Measurements from ENCODE around the gene CAPN10. TPM values are rescaled to one million over a fixed set of nuclear protein-coding genes. Genes with fewer than 3 reads are reported as not detected.
"Not testable (repeated sequence)": the region's sequence is repeated elsewhere in the genome, so short reads cannot be mapped to it uniquely, and the experiment has no call there.

Gene CAPN10
- total RNA-seq, 2 experiments from 2014 or later = 52.3 to 53.1 TPM

DNA sequence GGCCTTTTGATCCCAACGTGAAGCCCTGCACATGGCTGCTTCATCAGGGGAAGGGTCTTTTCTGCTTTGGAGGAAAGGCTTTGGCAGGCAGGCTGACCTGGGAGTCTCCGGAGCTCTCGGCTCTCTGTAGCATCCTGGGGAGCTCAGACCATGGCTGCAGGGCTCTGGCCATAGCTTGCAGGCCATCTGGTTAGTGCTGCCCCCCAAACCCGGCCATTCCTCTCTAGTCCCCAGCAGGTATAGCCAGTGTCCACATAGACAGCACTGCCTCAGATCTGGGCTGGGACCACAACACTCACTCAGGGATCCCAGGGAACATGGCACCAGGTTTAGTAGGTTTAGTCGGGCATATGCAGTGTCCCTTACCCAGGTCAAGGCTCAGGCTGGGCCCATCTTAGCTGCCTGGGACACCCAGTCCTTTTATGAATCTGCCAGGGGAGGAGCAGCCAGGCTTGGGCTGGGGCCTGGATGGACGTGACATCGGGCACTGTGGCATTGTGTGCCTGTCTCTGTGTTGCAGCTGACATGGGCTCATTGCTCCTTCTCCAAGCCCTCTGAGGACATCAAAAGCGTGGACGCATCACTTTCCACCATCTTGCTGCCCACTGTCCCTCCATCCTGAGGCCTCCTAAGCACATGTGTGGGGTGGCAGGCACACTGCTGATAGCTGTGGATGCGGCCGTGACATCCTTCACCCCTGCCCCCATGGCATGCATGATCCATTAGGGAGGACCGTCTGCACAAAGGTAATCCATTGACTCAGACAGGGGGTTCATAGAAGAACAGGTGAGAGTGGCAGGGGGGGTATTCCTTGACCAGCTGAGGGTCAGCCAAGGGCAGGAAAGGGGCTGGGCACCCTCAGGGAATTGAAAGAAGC lies 19.6 kb downstream of the CAPN10 start:
- Mint-ChIP-seq H3K27ac (no peak overlapping the region), H3K36me3 (ENCODE audit: low read depth) (peaks cover under 1% of the 10 kb centered on the region), H3K9me3 (no peaks in the 10 kb centered on the region), H3K4me3 (no peak overlapping the region), H3K27me3 (no peaks in the 10 kb centered on the region), H3K4me1 (peaks cover 7% of the 10 kb centered on the region)
- POLR2A ChIA-PET = interaction anchor here (1.0 kb wide), 1 partner anchor 45 kb away, joined by 3 read pairs; the partner anchor contains the start of gene DUSP28
- CTCF ChIA-PET = interaction anchor here (1.3 kb wide), 1 partner anchor 11 kb away, joined by 3 read pairs; no protein-coding TSS in a partner anchor
- no peak for DNase-seq

DNA sequence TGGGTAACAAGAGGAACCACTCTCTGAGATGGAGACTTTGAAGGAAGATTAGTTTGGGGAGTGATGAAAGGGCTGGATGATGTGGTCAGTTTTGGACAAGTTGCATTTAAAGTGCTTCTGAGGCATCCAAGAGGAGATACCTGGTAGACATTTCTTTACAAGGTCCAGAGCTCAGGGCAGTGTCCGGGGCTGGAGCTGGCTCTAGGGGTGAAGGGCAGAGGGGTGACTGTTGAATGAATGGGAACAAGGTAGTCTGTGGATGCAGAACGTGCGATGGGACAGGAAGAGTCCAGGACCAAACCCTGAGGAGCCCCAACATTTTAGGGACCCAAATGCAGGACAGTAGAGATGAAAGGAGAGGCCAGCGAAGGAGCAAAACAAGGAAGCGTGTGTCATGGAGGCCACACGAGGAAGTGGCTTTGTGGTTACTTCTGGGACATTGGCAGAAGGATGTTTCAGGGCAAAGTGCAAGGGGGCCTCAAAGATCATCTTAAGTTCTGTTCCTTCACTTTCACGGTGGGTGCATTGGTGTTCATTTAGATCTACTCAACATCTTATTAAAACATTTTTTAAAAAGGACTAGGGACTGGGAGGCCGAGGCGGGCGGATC lies 25.2 kb downstream of the CAPN10 start:
- H3K4me3 Mint-ChIP-seq = peak overlapping the region; percentile 42
- CTCF ChIA-PET = interaction anchor here (1.6 to 2.5 kb wide), 4 partner anchors 10 to 98 kb away, joined by 4 to 17 read pairs (median 9); no protein-coding TSS in a partner anchor
- POLR2A ChIA-PET = interaction anchor here (0.9 to 3.1 kb wide), 5 partner anchors 10 to 587 kb away, joined by 3 to 32 read pairs (median 7); partner anchors contain the start of genes CAPN10, GPR35 and NDUFA10

DNA sequence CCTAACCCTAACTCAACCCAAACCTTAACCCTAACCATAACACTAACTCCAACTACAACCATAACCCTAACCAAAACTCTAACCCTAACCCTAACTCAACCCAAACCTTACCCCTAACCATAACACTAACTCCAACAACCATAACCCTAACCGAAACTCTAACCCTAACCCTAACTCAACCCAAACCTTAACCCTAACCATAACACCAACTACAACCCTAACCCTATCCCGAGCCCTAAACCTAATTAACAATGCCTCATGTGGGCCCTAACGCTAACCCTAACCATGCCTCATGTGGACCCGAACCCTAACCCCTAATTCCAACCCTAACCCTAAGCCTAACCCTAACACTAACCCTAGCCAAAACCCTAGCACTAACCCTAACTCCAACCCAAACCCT lies 27.2 kb downstream of the CAPN10 start:
- no peaks in the 10 kb centered on the region for H3K27me3 Mint-ChIP-seq
- DNase-seq = no peak
- ChIA-PET CTCF (interaction anchor here (2.5 kb wide), 1 partner anchor 48 kb away, joined by 13 read pairs; no protein-coding TSS in a partner anchor), POLR2A (interaction anchor here (1.2 kb wide), 1 partner anchor 13 kb away, joined by 4 read pairs; no protein-coding TSS in a partner anchor)
- peaks cover 23% of the 10 kb centered on the region for H3K4me1 Mint-ChIP-seq
- H3K4me3 Mint-ChIP-seq = no peak overlapping the region
- peaks cover 27% of the 10 kb centered on the region for H3K36me3 Mint-ChIP-seq (ENCODE audit: low read depth)
- no peak overlapping the region for H3K27ac Mint-ChIP-seq
- peaks cover 9% of the 10 kb centered on the region for H3K9me3 Mint-ChIP-seq

More for the DNA sequence above, 25.2 kb downstream of the CAPN10 start:
- DNase-seq = peak; percentile 65
- peaks cover 1% of the 10 kb centered on the region for H3K9me3 Mint-ChIP-seq
- peaks cover 17% of the 10 kb centered on the region for H3K4me1 Mint-ChIP-seq
- peaks cover 17% of the 10 kb centered on the region for H3K36me3 Mint-ChIP-seq (ENCODE audit: low read depth)
- peak overlapping the region; percentile 84 for H3K27ac Mint-ChIP-seq
- no peaks in the 10 kb centered on the region for H3K27me3 Mint-ChIP-seq

DNA sequence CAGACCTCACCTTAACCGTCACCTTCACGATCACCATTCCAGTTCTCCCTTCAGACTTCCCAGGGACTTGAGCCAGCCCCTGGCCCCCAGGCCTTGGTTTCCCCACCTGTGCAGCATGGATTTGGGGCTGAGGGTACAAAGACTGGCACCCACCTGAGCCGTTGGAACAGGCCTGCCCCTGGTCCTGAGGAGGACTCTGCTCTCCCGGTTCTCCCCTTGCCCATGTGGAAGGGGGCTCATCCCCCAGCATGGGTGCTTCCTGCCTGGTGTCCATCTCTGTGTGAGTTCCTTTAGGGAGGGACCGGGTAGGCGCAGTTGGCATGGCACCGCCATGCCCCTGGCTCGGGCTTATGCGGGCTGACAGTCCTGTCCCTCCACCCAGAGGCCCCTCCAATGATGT lies 27.9 kb downstream of the CAPN10 start:
- Mint-ChIP-seq H3K27ac (no peak overlapping the region), H3K4me3 (no peak overlapping the region), H3K27me3 (no peaks in the 10 kb centered on the region), H3K9me3 (peaks cover 9% of the 10 kb centered on the region), H3K4me1 (peaks cover 24% of the 10 kb centered on the region), H3K36me3 (ENCODE audit: low read depth) (peaks cover 31% of the 10 kb centered on the region)
- DNase-seq = no peak
- POLR2A ChIA-PET = no interaction called here
- CTCF ChIA-PET = no interaction called here

DNA sequence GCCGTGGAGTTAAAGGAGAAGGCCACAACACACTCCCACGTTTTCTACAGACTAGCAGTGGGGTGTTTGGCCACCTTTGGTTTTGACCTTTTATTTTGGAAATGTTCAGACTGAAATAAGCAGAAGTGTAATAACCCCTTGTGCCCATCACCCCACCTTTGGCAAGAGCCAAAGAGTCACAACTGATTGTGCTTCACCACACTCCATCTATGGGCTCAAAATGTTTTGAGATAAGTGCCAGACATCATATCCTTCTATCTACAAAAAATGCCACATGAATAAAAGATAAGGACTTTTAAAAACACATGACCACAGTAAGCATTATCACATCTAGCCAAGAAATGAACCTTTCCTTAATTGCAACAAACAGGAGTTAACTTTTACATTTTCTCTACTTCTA lies 28.9 kb downstream of the CAPN10 start:
- no peak overlapping the region for H3K27ac Mint-ChIP-seq

DNA sequence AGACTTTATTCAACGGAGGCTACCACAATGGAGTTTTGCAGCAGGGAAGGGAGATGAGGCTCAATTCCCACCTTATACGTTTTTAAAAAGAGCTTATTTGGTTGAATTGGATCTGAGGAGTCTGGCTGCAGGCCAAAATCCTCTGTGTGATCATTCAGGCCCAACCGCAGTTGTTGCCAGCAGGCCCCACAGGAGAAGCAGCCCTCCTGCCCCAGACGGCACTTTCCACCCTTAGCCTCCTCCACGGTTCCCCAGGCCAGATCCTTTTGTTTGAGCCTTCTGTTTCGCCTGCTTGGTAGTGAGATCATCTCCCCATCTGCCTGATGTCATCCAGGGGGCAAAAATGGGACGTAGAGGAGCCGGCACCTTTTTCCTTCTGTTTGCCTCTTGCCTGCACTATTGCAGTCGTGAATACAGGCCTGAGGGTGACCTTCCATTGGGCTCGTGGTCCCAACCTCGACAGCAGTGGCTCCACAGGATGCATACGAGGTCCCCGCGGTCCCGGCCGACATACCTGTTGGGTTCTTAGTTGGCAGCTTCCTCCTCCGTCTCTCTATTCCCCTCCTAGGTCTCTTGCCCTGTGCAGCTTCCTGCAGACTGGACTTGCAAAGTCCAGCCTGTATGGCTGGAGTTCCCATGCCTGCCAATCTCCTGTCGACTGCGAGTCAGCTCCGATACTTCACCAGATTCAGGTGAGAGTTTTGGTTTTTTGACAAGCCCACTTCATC lies 29.4 kb downstream of the CAPN10 start:
- ChIA-PET POLR2A (interaction anchor here (0.6 to 1.1 kb wide), 3 partner anchors 9 to 71 kb away, joined by 3 to 4 read pairs (median 3); partner anchors contain the start of gene GPR35), CTCF (interaction anchor here (0.9 to 2.1 kb wide), 3 partner anchors 9 to 50 kb away, joined by 3 to 10 read pairs (median 3); partner anchors contain the start of gene GPR35)
- Mint-ChIP-seq H3K27ac (no peak overlapping the region), H3K27me3 (no peaks in the 10 kb centered on the region), H3K4me3 (no peak overlapping the region), H3K4me1 (peaks cover 29% of the 10 kb centered on the region), H3K36me3 (ENCODE audit: low read depth) (peaks cover 31% of the 10 kb centered on the region), H3K9me3 (peaks cover 9% of the 10 kb centered on the region)
- DNase-seq = no peak

More for the DNA sequence above, 28.9 kb downstream of the CAPN10 start:
- no peak for DNase-seq
- H3K36me3 Mint-ChIP-seq (ENCODE audit: low read depth) = peaks cover 31% of the 10 kb centered on the region
- no peak overlapping the region for H3K4me3 Mint-ChIP-seq
- H3K27me3 Mint-ChIP-seq = no peaks in the 10 kb centered on the region
- CTCF ChIA-PET = interaction anchor here (0.5 kb wide), 1 partner anchor 9 kb away, joined by 3 read pairs; no protein-coding TSS in a partner anchor
- POLR2A ChIA-PET = no interaction called here
- peaks cover 25% of the 10 kb centered on the region for H3K4me1 Mint-ChIP-seq
- peaks cover 9% of the 10 kb centered on the region for H3K9me3 Mint-ChIP-seq

DNA sequence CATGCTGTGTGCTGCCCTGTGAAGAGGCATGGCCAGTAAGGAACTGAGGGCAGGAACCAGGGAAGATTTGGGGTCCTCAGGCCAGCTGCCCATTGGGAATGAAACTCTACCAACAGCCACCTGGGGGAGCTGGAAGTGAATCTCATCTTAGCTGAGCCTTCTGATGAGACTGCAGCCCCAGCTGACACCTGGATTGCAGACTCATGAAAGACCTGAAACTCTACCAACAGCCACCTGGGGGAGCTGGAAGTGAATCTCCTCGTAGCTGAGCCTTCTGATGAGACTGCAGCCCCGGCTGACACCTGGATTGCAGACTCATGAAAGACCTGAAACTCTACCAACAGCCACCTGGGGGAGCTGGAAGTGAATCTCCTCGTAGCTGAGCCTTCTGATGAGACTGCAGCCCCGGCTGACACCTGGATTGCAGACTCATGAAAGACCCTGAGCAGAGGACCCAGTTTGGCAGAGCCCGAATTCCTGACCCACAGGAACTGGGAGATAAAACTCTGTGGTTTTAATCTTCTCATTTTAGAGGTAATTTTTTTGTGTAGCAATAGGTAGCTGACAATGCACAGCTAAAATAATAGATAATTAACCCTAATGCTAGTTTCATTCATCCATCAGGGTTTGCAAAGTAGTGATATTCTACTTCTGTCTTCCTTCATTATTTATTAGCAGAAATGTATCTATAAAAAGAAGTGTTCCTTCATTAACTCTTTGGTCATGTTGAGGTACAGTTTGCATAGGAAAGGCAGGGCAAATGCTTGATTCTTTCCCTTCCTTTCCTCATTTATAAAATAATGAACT lies 30.5 kb downstream of the CAPN10 start:
- CTCF ChIA-PET = interaction anchor here (0.6 to 2.1 kb wide), 5 partner anchors 8 to 88 kb away, joined by 3 to 10 read pairs (median 3); partner anchors contain the start of gene GPR35
- H3K27me3 Mint-ChIP-seq, DNase-seq, H3K4me3 Mint-ChIP-seq, H3K27ac Mint-ChIP-seq, H3K9me3 Mint-ChIP-seq: not testable (repeated sequence)
- H3K36me3 Mint-ChIP-seq (ENCODE audit: low read depth) = peaks cover 26% of the 10 kb centered on the region
- POLR2A ChIA-PET = interaction anchor here (0.8 to 1.1 kb wide), 3 partner anchors 8 to 51 kb away, joined by 3 to 5 read pairs (median 4); partner anchors contain the start of genes CAPN10 and GPR35
- H3K4me1 Mint-ChIP-seq = peaks cover 39% of the 10 kb centered on the region

DNA sequence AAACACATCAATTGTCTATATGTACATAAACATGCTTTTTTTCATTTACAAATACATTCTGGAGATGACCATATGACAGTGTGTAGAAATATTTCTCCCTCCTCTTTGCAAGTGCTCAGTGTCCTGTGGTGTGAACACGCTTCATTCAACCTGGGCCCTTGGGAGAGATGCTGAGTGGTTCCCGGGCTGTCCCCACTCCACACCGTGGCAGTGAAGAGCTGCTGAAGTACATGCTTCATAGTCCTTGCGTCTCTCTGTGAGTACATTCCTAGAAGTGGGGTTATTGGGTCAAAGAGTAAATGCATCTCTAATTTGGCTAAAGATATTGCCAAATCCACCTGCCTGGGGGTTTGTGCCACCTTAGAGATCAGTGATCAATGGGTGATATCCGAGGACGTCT lies 32.2 kb downstream of the CAPN10 start:
- ChIA-PET CTCF (no interaction called here), POLR2A (interaction anchor here (4.5 kb wide), 1 partner anchor 32 kb away, joined by 50 read pairs; the partner anchor contains the start of gene CAPN10)
- no peak for DNase-seq
- Mint-ChIP-seq H3K36me3 (ENCODE audit: low read depth) (peaks cover 26% of the 10 kb centered on the region), H3K27me3 (no peaks in the 10 kb centered on the region), H3K4me3 (no peak overlapping the region), H3K4me1 (peaks cover 54% of the 10 kb centered on the region), H3K9me3 (peaks cover 9% of the 10 kb centered on the region), H3K27ac (no peak overlapping the region)

DNA sequence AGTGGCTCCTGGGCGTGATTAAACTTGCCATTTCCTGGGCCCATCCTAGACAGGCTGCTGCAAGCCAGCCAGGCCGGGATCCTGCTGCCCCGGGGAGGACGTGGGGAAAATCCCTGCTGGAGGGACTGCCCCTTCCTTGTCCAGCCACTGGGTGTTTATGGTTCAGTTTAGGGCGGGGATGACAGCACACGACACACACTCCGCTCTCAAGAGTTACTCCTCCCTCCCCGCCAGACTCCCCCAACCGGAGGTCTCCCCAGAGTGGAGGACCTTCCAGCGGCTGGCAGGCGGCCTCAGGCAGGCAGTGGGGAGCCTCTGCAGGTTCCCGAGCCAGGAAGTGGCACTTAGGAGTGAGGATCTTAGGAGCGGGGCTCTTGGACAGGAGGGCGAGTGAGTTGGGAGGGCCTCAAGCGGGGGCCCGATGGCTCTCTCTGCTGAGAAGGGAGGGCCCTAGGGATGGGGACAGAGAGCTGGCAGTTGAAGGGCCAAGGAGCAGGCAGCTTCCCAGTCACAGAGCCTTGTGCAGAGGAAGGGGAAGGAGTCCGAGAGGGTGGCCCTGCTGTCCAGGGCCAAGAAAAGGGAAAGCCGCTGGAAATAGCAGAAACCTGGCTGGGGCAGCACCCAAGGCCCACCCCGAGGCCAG lies 33.1 kb downstream of the CAPN10 start:
- Mint-ChIP-seq H3K4me3 (no peak overlapping the region), H3K36me3 (ENCODE audit: low read depth) (peaks cover 26% of the 10 kb centered on the region), H3K4me1 (peaks cover 61% of the 10 kb centered on the region), H3K9me3 (peaks cover 9% of the 10 kb centered on the region), H3K27me3 (no peaks in the 10 kb centered on the region), H3K27ac (peak overlapping the region; percentile 7)
- ChIA-PET CTCF (no interaction called here), POLR2A (interaction anchor here (4.5 kb wide), 1 partner anchor 33 kb away, joined by 50 read pairs; the partner anchor contains the start of gene CAPN10)
- no peak for DNase-seq

DNA sequence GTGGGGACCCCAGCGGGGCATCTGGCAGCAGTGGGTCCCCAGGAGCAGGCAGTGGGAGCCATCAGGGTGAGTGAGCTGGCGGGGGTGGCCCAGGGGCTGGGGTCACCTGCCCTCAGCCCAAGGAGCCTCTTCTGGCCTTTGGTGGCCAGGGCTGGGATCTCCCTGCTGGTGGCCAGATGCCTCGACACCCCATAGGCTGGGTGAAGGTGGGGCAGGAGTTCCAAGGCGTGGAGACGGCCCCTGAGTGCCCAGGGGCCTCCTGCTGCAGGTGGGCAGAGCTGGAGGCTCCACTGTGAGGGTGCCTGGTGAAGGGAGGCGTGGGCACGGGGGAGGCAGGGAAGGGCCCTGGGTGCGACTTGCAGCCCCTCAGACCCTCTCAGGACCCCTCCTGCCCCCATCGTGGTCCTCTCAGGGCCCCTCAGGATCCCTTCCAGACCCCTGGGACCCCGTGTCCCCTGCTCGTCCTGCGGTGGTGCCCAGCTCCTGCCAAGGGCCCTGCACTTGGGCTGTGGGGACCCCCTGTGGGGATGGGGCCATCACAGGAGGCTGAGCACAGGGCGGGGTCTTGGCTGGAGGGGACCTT lies 33.7 kb downstream of the CAPN10 start:
- peaks cover 26% of the 10 kb centered on the region for H3K36me3 Mint-ChIP-seq (ENCODE audit: low read depth)
- DNase-seq = no peak
- no peak overlapping the region for H3K4me3 Mint-ChIP-seq
- H3K27ac Mint-ChIP-seq = peak overlapping the region; percentile 26
- H3K4me1 Mint-ChIP-seq = peaks cover 63% of the 10 kb centered on the region
- ChIA-PET POLR2A (interaction anchor here (1.2 to 4.5 kb wide), 4 partner anchors 8 to 1239 kb away, joined by 3 to 50 read pairs (median 20); partner anchors contain the start of genes CAPN10 and PDCD1), CTCF (interaction anchor here (2.2 to 2.4 kb wide), 2 partner anchors 8 to 105 kb away, joined by 12 to 17 read pairs; no protein-coding TSS in a partner anchor)
- H3K27me3 Mint-ChIP-seq = no peaks in the 10 kb centered on the region
- H3K9me3 Mint-ChIP-seq = peaks cover 9% of the 10 kb centered on the region

DNA sequence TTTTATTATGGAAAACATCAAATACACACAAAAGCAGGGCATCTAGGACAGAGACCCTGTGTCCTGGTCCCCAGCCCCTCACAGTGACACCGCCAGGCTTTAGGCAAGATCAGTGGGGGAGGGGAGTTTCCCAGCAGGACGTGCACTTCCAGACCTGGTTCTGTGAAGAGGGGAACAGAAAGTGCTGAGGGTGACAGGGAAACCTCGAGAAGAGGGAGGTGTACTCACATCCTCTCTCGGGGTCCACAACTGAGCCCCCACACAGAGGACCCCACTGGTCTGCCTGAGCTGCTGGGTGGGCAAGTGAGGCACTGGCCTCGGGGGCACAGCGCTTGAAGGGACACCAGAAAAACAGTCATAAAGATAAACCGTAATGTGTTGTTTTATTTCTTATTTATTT lies 34.3 kb downstream of the CAPN10 start:
- no peak for DNase-seq
- CTCF ChIA-PET = interaction anchor here (1.5 to 2.5 kb wide), 7 partner anchors 8 to 106 kb away, joined by 5 to 17 read pairs (median 12); partner anchors contain the start of genes CAPN10 and DUSP28
- H3K4me1 Mint-ChIP-seq = peaks cover 62% of the 10 kb centered on the region
- H3K9me3 Mint-ChIP-seq = peaks cover 9% of the 10 kb centered on the region
- POLR2A ChIA-PET = interaction anchor here (1.2 to 4.5 kb wide), 8 partner anchors 9 to 1238 kb away, joined by 3 to 50 read pairs (median 14); partner anchors contain the start of genes CAPN10, DUSP28, PDCD1 and SEPTIN2
- no peak overlapping the region for H3K4me3 Mint-ChIP-seq
- H3K27me3 Mint-ChIP-seq = no peaks in the 10 kb centered on the region
- peaks cover 20% of the 10 kb centered on the region for H3K36me3 Mint-ChIP-seq (ENCODE audit: low read depth)
- H3K27ac Mint-ChIP-seq = peak overlapping the region; percentile 97
